OCI-LY7 (cell line): ENCODE results near the gene RNF157.

ENCODE experiments used
- EZH2phosphoT487 ChIP-seq: fragments of 200-600 bp; sonication (generic); IDR thresholded peaks from 2 replicates; pipeline ENCODE4 v1.6.1; 2018; ENCODE audit warnings: low read depth, borderline replicate concordance, mild to moderate bottlenecking, mixed run types, antibody characterized with exemption, low read length, moderate library complexity, mixed read lengths
- TF ChIP-seq, protein P1 (sequence below): fragments of 200-600 bp; sonication (generic); conservative IDR thresholded peaks from 2 replicates; pipeline ENCODE4 v1.5.1; 2014; ENCODE audit warnings: mild to moderate bottlenecking, antibody characterized with exemption, low read length, moderate library complexity, mixed read lengths

DNA sequence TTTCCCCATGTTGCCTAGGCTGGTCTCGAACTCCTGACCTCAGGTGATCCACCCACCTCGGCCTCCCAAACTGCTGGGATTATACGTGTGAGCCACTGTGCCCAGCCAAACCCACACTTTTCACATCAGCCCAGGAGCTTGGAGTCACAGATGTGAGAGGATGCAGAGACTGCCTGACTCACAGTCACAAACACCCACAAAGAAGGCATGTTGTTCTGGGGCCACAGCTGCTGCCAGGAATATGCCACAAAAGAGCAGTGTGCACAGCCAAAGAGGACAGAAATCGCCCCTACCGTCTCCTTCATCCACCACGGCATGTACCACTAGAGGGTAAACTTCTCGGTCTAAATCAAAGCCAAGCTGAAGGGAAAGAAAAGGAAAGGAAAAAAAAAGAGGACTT, 74.1 kb downstream of the RNF157 start:
- TF ChIP-seq, protein P1, sequence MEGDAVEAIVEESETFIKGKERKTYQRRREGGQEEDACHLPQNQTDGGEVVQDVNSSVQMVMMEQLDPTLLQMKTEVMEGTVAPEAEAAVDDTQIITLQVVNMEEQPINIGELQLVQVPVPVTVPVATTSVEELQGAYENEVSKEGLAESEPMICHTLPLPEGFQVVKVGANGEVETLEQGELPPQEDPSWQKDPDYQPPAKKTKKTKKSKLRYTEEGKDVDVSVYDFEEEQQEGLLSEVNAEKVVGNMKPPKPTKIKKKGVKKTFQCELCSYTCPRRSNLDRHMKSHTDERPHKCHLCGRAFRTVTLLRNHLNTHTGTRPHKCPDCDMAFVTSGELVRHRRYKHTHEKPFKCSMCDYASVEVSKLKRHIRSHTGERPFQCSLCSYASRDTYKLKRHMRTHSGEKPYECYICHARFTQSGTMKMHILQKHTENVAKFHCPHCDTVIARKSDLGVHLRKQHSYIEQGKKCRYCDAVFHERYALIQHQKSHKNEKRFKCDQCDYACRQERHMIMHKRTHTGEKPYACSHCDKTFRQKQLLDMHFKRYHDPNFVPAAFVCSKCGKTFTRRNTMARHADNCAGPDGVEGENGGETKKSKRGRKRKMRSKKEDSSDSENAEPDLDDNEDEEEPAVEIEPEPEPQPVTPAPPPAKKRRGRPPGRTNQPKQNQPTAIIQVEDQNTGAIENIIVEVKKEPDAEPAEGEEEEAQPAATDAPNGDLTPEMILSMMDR: no peak
- TF ChIP-seq EZH2phosphoT487: no peak
